ENCODE data around the gene KLF8.

GRCh38 chrX:56319165-56319564 lies 87.0 kb downstream of the KLF8 start:
- TF ChIP-seq CTCF (conservative IDR thresholded peaks at IDR 0.05) (no peak), ZFX (IDR thresholded peaks at IDR 0.05) (no peak)

Measured in C4-2B (cell line).